Superior temporal gyrus (tissue), 1 donor: ENCODE measurements around the gene MAN1B1.

ENCODE experiments used
- DNase-seq: peaks from one replicate; pipeline ENCODE4 v3.0.0-alpha.2; 2016; ENCODE audit errors: extremely low spot score

MAN1B1 gene

DNA sequence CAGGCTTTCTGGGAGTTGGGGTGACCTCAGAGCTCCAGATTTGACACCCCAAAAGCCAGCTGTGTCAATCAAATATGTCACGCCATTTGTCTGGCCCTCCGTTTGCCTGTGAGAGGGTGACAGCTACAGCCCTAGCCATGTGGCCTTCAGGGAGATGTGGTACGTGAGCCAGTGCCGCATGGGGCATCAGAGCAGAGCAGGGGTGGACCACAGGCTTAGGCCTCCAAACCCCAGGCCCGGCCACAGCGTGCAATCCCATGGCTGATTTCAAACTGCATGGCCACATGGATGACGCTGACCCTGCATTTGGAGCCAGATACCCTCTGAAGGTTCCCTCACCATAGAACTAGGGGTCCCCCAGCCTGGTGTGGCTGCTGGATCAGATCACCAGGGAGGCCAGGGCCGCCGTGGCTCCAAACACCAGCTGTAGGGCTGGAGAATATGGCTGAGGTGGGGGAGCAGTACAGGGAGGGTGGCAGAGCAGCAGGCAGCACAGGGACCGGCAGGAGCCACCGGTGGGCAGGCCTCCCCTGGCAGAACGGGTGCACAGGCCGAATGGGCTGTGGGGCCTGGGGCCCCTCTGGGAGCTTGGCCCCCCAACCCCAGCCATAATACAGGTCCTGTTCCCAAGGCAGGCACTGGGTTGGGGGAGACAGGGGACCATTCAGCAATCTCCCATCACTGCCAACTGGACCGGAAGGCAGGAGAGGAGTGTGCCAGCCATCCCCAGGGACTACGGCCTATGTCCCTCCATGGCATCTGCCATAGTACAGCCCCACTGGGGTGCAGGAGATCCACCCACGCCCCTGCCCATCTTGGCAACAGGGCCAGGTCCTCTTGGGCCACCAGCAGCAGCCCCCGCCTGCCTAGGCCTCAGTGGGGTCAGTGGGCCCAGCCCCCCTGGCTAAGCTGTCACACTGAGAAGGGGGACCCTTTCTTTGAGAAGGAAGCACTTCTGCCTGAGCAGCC, 18.0 kb upstream of the MAN1B1 start:
- no peak for DNase-seq

GRCh38 chr9:137069508-137070091, 17.2 kb upstream of the MAN1B1 start:
- DNase-seq, result no peak

DNA sequence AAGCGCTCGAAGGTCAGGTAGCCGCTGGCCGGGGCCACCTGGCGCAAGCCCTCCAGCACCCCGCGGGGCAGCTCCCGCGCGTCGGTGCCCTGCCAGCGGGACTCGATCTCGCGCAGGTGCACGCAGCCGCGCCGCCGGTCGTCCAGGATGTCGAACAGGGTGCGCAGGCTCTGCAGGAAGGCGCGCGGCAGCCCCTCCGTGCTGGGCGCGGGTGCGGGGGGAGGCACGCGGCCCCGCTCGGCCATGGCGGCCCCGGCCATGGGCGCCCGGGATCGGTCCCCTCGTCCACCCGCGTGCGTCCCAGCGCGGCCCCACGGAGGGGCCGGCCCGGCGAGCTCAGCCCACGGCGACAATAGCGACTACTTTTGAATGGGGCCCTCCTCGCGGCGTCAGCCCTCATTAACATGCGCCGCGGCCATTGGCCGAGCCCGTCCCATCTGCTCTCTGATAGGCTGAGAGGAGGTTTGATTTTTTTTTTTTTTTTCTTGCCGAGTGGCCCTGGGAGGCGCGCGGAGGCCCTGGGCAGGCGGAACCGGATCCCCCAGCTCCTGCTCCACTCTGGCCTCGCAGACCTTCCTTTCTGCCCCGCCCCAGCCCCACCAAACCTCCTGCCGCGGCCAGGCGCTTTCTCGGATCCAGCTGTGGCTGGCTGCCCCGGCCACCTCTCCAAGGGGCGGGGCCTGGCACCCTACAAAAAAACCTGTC, 16.4 kb upstream of the MAN1B1 start, which contains the start of gene SAPCD2:
TSS of gene SAPCD2 (minus strand) at position 357 of the 705 bp plus-strand sequence. CDS start at position 260, 97 bp downstream.
- peak; percentile 96 for DNase-seq

DNA sequence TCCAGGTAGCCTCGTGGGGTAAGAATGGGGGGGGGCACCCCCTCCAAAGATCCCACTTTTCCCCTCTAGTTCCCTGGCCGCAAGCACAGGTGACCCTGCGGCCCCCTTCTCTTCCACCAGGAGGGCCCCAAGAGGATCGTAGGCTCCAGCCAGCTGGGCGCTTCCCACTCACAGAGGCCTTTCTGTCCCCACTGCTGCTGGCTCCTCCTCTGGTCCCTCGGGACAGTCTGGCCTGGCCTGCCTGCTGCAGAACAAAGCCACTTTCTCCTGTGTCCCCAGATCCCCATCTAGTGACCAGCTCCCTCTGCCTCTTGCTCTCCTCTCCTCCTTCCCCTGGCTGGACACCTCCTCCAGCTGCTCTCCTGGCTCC, 15.9 kb upstream of the MAN1B1 start:
- DNase-seq, result peak; percentile 89

DNA sequence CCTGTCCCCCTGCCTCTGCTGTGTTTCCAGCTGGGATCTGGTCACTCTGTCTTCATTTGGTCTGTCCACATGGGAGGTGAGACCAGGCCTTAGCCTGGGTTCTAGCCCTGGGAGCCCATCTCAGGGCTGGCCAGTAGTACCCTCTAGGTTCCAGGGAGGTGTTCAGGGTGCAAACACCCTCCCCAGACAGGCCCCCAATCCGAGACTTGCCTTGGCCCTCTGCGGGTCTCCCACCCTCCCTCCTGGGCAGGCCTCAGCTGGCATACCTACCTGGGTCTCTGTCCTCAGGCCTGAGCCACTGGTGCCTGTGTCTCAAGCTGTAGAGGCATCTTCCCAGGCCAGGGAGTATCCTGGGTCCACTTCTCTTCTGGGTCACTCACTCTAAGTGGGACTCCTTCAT, 15.5 kb upstream of the MAN1B1 start:
- DNase-seq, result no peak

DNA sequence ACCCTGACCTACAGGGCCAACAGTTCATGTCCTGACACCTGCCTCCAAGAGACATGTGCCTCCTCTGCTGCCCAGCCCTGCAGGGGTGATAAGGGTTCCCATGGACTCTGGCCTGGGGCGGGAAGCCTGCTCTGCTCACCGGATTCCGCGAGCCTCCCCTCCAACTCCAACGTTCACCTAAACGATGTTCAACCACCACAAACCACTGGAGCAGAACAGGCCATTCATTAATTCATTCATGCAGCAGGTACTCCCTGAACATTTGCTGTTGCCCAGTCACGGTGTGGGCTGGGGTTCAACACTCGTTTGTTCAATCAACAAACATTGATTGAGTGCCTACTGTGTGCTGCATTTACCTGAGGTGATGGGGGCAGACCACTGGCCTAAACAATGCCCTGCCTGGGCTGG, 12.8 kb upstream of the MAN1B1 start:
- DNase-seq, result no peak

- DNase-seq, result no peak
Observed at GRCh38 chr9:137074657-137075274, 12.0 kb upstream of the MAN1B1 start.

DNA sequence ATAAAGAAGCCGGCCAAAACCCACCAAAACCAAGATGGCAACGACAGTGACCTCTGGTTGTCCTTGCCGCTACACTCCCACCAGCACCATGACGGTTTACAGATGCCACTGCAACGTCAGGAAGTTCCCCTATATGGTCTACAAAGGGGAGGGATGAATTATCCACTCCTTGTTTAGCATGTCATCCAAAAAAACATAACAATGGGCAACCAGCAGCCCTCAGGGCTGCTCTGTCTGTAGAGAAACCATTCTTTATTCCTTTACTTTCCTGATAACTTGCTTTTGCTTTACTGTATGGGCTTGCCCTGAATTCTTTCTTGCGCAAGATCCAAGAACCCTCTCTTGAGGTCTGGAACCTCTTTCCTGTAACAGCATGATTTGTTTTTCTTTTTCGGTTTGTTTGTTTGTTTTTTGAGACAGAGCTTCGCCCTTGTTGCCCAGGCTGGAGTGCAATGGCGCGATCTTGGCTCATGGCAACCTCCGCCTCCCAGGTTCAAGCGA, 11.5 kb upstream of the MAN1B1 start:
- DNase-seq, result no peak

- DNase-seq, result no peak
Observed at GRCh38 chr9:137076636-137077009, 10.2 kb upstream of the MAN1B1 start.

DNA sequence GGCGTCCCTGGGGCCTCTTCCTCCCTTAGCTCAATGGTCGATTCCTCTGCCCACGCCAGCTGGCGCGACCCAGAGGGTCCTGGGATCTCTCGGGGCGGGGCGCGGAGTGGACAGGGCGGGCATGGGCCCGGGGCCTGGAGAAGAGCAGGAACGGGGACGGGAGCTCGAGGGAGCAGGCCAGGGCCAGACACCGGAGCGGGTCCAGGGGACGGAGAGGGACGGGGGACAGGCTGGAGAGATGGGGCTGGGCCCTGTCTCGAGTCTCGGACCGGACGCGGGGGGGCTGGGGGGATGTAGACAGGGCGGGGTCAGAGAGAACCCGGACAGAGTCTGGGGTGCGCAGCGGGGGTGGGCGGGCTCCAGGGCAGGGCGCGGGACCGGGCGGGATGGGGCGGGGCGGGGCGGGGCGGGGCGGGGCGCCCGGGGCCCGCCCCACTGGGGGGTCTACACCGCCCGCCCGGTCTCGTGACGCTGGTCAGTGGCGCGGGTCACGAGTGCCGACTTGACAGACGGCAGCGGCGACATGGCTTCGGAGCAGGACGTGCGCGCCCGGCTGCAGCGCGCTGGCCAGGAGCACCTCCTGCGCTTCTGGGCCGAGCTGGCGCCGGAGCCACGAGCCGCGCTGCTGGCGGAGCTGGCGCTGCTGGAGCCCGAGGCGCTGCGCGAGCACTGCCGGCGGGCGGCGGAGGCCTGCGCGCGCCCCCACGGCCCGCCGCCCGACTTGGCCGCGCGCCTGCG, 9.6 kb upstream of the MAN1B1 start, which contains the start of gene UAP1L1:
TSS of gene UAP1L1 (plus strand) at position 508 of the 738 bp plus-strand sequence. CDS start at position 524, 16 bp downstream.
- DNase-seq, result peak; percentile 74

DNA sequence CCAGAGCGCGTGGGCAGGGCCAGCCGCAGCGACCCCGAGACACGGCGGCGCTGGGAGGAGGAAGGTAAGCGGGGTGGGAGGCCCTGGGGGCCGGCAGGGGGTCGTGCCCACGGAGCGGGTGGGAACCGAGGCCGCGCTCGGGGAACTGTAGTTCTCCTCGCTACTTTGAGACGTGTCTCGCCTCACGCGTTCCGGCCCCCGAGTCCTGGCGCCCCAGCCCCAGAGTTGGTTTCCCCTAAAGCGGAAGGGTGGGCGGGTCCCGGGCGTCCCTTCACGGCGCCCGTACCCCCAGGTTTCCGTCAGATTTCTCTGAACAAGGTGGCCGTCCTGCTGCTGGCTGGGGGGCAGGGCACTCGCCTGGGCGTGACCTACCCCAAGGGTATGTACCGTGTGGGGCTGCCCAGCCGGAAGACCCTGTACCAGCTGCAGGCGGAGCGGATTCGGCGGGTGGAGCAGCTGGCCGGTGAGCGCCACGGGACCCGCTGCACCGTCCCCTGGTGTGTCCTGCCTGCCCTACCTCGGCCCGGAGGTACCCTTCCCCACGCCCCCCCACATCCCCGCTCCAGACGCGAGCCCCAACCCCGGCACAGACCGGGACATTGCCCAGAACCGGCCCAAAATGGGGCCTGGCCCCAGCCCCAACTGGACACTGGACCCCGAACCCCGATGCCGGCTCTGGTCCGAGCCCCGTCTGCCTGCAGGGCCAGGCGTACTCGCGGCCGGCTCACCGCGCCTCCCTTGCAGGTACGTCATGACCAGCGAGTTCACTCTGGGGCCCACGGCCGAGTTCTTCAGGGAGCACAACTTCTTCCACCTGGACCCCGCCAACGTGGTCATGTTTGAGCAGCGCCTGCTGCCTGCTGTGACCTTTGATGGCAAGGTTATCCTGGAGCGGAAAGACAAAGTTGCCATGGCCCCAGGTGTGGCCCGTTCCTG, 8.8 kb upstream of the MAN1B1 start:
- DNase-seq, result no peak

DNA sequence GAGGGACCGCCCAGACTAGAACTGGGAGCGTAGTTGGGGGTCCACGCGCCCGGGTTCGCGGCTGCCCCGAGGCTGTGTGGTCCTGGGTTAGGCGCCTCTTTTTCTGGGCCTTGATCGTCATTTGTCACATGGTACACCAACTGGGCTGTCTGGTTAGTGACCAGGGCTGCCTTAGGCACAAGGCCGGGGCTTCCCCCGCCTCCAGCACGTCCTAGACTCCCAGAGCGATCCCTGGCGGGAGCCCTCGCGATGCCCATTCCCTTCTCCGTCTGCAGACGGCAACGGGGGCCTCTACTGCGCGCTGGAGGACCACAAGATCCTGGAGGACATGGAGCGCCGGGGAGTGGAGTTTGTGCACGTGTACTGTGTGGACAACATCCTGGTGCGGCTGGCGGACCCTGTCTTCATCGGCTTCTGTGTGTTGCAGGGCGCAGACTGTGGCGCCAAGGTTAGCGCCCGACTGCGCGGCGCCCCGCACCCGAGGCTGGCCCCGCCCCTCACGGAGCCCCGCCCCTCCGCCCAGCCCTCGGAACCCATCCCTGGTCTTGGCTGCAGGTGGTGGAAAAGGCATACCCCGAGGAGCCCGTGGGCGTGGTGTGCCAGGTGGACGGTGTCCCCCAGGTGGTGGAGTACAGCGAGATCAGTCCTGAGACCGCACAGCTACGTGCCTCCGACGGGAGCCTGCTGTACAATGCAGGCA, 7.9 kb upstream of the MAN1B1 start:
- no peak for DNase-seq

DNA sequence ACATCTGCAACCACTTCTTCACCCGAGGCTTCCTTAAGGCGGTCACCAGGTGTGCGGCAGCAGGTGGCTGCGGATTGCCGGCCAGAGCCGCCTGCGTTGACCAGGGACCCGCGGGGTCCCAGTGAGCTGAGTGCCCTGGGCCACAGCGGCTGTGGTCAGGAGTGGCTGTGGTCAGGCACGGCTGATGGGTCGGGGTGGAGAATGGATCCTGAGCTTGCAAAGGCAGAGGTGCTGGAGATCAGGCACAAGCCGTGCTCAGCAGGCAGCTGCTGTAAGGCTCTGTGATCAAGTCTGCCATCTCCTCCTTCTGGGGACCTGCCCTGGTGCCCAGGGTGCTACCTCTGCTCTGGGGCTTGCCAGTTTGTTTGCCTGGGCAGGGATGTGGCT, 7.4 kb upstream of the MAN1B1 start:
- DNase-seq, result no peak

DNA sequence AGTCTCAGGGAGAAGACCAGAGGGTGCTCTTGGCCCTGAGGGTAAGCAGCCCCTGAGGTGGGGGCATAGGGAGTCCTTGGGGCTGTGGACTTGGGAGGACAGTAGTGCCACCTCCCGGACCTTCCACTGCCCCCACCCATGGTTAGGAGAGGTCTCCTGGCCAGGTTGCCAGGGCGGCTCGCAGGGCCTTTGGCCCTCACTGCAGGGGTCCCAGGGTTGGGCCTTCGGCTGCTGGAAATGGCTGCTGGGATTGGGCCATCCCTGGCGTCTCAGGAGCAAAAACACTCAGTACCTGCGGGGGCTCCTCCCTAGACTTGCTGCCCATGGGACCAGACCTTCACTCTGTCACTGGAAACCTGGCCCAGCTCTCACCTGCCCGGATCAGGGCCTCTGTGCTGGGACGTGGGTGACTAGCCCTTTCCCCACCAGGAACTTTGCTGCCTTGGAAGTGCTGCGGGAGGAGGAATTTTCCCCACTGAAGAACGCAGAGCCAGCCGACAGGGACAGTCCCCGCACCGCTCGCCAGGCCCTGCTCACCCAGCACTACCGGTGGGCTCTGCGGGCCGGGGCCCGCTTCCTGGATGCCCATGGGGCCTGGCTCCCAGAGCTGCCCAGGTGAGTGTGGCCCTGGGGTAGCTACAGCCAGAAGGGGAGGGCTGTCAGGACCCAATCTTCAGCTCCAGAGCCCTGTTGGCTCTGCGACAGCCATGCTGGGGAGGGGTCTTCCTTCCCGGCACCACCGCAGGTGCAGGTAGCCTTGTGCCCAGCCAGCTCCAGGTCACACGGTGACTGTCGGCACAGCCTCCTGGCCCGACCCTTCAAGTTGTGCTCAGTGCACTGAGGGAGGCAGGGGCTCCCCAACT, 6.3 kb upstream of the MAN1B1 start:
- no peak for DNase-seq

DNA sequence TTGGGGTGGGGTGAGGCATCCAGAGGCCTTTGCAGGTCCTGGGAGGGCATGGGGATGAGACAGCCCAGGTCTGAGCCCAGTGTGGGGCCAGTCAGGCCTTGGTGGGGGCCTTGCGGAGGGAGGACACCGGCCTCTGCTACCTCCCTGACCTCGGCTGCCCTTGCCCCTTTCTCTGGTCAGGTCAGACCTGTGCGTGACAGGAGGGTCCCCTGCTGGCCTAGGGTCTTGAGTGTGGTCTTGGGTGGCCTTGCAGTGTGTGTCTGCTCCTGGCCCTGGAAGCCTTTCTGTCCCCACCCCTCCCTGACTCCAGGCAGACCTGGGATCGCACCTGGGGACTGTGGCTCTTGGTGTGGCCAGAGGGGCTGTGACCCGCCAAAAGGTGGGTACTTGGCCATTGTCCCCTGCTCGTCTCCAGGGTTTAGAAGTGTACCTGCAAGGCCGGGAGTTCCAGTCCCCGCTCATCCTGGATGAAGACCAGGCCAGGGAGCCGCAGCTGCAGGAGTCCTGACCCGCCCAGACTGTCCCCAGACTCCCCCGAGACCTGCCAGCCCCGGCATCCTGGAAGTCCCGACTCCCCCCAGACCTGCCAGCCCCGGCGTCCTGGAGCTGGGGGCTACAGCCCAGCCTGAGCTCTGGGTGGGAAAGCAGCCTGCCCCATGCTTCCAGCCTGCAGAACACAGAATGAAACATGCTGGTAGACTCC, 4.4 kb upstream of the MAN1B1 start:
- DNase-seq, result no peak

GRCh38 chr9:137082925-137083290, 3.9 kb upstream of the MAN1B1 start:
- DNase-seq, result no peak

GRCh38 chr9:137083394-137084004, 3.3 kb upstream of the MAN1B1 start:
- peak; percentile 42 for DNase-seq
